ENCODE measurements around the gene RXFP4. TPM values are rescaled to one million over a fixed set of nuclear protein-coding genes. Genes with fewer than 3 reads are reported as not detected.

The RXFP4 gene
- total RNA-seq, 2 experiments from 2014 or later = 0.34 TPM; not detected in 1

DNA sequence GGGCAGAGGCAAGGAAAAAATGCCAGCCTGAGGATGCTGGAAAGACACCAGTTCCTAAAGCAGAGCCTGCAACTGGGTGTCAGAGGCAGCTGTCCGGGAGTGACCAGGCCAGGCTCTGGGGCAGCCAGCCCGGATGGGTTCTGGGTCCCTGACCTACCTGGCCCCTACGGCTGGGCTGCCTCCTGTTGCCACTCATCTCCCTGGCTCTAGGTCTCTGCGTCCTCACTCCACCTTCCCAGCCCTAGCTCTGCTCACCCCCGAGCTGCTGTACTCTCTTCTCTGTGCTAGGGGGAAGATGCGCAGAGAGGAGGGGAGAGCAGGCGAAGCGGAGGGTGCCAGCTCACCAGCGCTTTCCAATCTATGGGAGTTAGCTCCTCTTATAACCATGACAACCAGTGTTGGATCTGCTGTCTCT lies 27.9 kb downstream of the RXFP4 start:
- Histone ChIP-seq H3K4me2 (ENCODE audit: low read length) (no peak overlapping the region; the same call in 1 of the 2 replicates), H3K9me3 (ENCODE audit: low read length) (no peaks in the 10 kb centered on the region), H3K4me1 (ENCODE audit: insufficient read depth, low read length, poor library complexity, severe bottlenecking) (peaks cover 51% of the 10 kb centered on the region), H3K27ac (ENCODE audit: low read depth, low read length, poor library complexity, severe bottlenecking) (no peak overlapping the region), H2AFZ (ENCODE audit: low read length) (no peak overlapping the region), H3K4me3 (ENCODE audit: low read depth, low read length, poor library complexity, severe bottlenecking) (no peak overlapping the region), H3K9me2 (ENCODE audit: insufficient read depth, low read length) (no peaks in the 10 kb centered on the region), H3K79me2 (ENCODE audit: insufficient read depth, low read depth, low read length) (peaks cover 70% of the 10 kb centered on the region), H4K20me1 (ENCODE audit: insufficient read depth, low read length) (peaks cover 25% of the 10 kb centered on the region), H3K36me3 (ENCODE audit: insufficient read depth, low read length) (peaks cover 89% of the 10 kb centered on the region)
- TF ChIP-seq EZH2phosphoT487 (IDR thresholded peaks at IDR 0.05; ENCODE audit: borderline replicate concordance, low read depth, low read length) = no peak
- no peak for TF ChIP-seq CTCF (conservative IDR thresholded peaks at IDR 0.05; ENCODE audit: low read length)
- ChIA-PET POLR2A (interaction anchor here (1.2 kb wide), 1 partner anchor 25 kb away, joined by 3 read pairs; no protein-coding TSS in a partner anchor), CTCF (ENCODE audit: unreplicated experiment) (no interaction called here)
- BruUV-seq (replicated peaks) = no TSS peak
- DNase-seq (ENCODE audit: low spot score) = no peak
- intact Hi-C loops (cut with micrococcal nuclease; ENCODE audit: unreplicated experiment) = no loop called here

GRCh38 chr1:155970531-155971167 lies 29.2 kb downstream of the RXFP4 start:
- TF ChIP-seq EZH2phosphoT487 (IDR thresholded peaks at IDR 0.05; ENCODE audit: borderline replicate concordance, low read depth, low read length) (no peak), CTCF (conservative IDR thresholded peaks at IDR 0.05; ENCODE audit: low read length) (no peak)
- peaks cover 83% of the 10 kb centered on the region for H3K79me2 ChIP-seq (ENCODE audit: insufficient read depth, low read depth, low read length)
- ChIA-PET CTCF (ENCODE audit: unreplicated experiment) (interaction anchor here (0.9 kb wide), 1 partner anchor 12 kb away, joined by 4 read pairs; no protein-coding TSS in a partner anchor), POLR2A (interaction anchor here (0.6 to 1.2 kb wide), 2 partner anchors 26 to 86 kb away, joined by 3 to 5 read pairs; no protein-coding TSS in a partner anchor)
- no peaks in the 10 kb centered on the region for H3K9me2 ChIP-seq (ENCODE audit: insufficient read depth, low read length)
- peak; percentile 67 for DNase-seq (ENCODE audit: low spot score)
- H3K4me1 ChIP-seq (ENCODE audit: insufficient read depth, low read length, poor library complexity, severe bottlenecking) = peaks cover 64% of the 10 kb centered on the region
- H3K4me3 ChIP-seq (ENCODE audit: low read depth, low read length, poor library complexity, severe bottlenecking) = peak overlapping the region; percentile 25
- no peak overlapping the region for H2AFZ ChIP-seq (ENCODE audit: low read length)
- intact Hi-C loops (cut with micrococcal nuclease; ENCODE audit: unreplicated experiment) = no loop called here
- peak overlapping the region; percentile 47 for H3K4me2 ChIP-seq (ENCODE audit: low read length)
- peak overlapping the region; percentile 57 for H3K27ac ChIP-seq (ENCODE audit: low read depth, low read length, poor library complexity, severe bottlenecking)
- H3K9me3 ChIP-seq (ENCODE audit: low read length) = no peaks in the 10 kb centered on the region
- H3K36me3 ChIP-seq (ENCODE audit: insufficient read depth, low read length) = peaks cover 89% of the 10 kb centered on the region
- no TSS peak for BruUV-seq (replicated peaks)
- peaks cover 38% of the 10 kb centered on the region for H4K20me1 ChIP-seq (ENCODE audit: insufficient read depth, low read length)

Data from OCI-LY7 (cell line).